HFF-Myc (cell line): ENCODE data around the gene TCN2.

ENCODE experiments used
- DNase-seq: peaks from one replicate; pipeline ENCODE4 v3.0.0-alpha.2; 2011; ENCODE audit warnings: low read depth; ENCODE audit errors: extremely low read depth
- H3K4me3 ChIP-seq: replicated peaks from 2 replicates; pipeline ENCODE4 v1.5.1; 2011; ENCODE audit warnings: low read depth, mild to moderate bottlenecking, control low read depth, low read length
- TF ChIP-seq, protein P1 (sequence below): IDR thresholded peaks from 2 replicates; pipeline ENCODE4 v1.5.1; 2012; ENCODE audit warnings: mild to moderate bottlenecking, low read depth, low read length, control low read depth; ENCODE audit errors: missing control alignments

TCN2 gene

DNA sequence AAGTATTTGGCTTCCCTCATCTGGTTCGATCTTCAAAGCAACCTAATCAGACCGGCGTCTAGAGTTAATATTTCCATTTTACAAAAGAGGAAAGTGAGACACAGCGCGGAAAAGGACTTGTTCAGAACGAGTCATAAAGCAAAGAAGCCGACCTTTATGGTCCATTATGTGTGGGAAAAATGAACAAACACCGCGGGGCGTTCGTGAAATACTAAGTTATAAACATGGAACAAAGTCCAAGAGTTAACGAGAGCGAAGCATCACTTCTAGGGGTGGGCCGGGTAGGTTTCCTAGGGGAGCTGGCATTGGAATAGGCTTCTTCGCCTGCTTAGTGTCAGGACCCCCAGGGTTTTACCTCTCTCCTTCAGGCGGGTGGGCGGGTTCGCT, 60.1 kb downstream of the TCN2 start:
- TF ChIP-seq, protein P1, sequence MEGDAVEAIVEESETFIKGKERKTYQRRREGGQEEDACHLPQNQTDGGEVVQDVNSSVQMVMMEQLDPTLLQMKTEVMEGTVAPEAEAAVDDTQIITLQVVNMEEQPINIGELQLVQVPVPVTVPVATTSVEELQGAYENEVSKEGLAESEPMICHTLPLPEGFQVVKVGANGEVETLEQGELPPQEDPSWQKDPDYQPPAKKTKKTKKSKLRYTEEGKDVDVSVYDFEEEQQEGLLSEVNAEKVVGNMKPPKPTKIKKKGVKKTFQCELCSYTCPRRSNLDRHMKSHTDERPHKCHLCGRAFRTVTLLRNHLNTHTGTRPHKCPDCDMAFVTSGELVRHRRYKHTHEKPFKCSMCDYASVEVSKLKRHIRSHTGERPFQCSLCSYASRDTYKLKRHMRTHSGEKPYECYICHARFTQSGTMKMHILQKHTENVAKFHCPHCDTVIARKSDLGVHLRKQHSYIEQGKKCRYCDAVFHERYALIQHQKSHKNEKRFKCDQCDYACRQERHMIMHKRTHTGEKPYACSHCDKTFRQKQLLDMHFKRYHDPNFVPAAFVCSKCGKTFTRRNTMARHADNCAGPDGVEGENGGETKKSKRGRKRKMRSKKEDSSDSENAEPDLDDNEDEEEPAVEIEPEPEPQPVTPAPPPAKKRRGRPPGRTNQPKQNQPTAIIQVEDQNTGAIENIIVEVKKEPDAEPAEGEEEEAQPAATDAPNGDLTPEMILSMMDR: no peak
- peak overlapping the region; percentile 62 for H3K4me3 ChIP-seq
- DNase-seq: no peak

DNA sequence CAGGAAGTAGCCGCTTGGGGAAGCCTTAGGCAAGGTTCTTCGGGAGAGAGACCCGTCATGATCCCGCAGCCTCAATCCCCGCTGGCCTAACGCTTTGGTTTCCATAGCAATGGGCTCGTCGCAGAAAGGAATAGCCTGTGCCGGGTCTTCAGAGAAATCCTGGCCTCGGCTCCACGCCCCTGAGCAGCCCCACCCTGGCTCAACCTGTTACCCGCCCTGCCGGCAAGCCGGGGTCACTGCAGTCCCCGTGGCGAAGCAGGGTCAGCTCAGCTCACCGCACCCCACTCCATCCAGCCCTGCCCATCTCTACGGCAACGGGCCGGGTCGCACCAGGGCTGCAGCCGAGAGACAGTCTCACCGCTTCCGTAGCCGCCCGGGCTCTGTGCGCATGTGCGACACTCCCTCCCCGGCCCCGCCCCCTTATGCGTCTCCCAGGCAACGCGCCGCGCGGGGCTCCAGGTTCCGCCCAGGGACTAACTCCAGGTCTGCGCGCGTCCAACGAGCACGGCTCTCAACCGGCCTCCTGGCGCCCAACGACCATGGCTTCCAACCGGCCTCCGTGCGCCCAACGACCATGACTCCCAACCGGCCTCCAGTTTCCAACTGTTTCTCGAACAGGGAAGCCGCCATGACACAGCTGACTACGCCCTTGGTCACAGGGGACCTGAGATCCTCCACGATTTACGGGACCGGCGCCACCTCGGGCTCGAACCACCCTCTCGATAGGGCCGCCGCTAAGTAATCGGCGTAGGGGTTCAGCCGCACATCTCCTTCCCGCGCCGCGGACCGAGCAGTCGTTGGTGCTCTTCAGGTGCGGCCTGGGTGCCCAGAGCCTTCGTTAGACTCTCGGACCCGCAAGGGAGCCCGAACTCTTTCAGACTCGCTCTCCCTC, 60.8 kb downstream of the TCN2 start, which contains the start of gene DUSP18:
Gene DUSP18, minus strand, starts transcription at position 382 of the 892 bp plus-strand sequence. CDS start 3,872 bp downstream, outside the sequence.
- TF ChIP-seq, protein P1: peak; percentile 32
- H3K4me3 ChIP-seq: peak within 1 kb of the TSS; percentile 62
- peak; percentile 69 for DNase-seq

DNA sequence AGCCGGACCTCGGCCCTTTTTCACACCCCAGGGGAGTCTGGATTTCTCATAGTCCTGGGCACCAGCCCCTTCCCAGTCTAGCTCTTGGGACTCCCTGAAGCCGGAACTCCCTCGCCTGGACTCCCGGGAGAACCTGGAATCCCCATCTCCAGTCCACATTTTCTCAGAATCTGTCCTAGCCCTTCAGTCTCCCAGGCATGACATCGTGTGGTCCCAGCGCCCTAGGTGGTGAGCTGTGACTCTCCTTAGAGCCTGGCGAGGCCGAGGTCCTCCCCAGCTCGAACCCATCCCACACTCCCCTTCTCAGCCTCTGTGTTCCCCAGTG, 61.4 kb downstream of the TCN2 start:
- TF ChIP-seq, protein P1: no peak
- H3K4me3 ChIP-seq: peak overlapping the region; percentile 62
- DNase-seq: no peak

DNA sequence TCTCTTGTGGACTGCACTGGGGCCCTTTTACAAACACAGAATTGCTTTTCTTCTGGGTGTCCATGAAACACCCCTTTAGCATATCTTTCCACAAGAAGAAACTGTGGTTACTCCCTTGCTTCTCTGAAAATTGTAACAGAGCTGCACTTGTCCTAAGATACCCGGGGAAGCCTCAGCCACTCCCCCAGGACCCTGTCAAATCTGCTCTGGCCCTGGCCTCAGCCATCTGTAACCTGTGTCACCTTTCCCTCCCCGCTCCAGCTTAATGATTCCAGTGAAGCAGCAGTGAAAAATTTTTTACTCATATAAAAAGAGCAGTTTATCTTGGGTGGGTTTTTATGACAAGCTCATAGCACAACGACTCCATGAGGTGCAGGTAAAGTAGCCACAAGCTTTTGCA, 64.1 kb downstream of the TCN2 start:
- H3K4me3 ChIP-seq: no peak overlapping the region
- TF ChIP-seq, protein P1: no peak
- DNase-seq: no peak

DNA sequence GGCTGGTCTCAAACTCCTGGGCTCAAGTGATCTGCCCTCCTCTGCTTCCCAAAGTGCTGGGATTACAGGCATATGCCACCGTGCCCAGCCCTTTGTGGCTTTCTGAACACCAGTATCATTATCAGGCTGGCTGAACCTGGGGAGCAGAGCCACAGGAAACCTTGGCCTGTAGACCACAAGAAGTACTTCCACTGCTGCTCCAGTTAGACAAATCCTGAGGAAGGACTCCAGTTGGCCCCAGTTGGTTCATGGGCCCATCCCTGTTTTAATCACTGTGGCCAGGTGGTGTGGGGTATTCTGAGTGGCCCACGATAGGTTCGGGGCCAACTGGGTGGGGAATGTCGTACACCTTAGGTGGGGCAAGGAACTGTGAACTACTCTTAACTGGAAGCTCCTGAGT, 66.2 kb downstream of the TCN2 start:
- no peak overlapping the region for H3K4me3 ChIP-seq
- TF ChIP-seq, protein P1: no peak
- no peak for DNase-seq

DNA sequence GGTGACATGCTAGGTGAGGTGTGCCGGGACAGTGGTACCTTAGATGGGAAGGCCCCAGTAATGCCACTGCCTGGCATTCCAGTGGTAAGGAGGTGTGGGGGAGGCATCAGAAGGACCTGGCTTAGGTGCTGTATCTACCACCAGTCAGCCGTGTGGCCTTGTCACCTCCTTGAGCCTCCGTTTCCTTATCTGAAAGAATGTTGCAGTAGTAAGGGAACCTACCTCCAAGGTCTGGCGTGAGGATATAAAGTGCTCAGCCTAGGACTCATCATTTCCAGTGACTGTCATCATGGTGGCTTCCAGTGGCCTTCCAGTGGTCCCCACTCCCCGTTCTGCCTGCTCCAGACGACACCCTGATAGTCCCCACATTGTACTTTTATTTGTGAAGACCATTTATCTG, 67.5 kb downstream of the TCN2 start:
- TF ChIP-seq, protein P1: no peak
- H3K4me3 ChIP-seq: no peak overlapping the region
- DNase-seq: no peak
